Heart left ventricle (tissue), 16 donors: ENCODE data around the gene RPUSD2. TPM values are rescaled to one million over a fixed set of nuclear protein-coding genes. Genes with fewer than 3 reads are reported as not detected.

Experiments
- ATAC-seq, 4 donors: fragments of 200-7000 bp; cut with Tn5 transposase; one replicate each; pipeline ENCODE4 v1.9.1; 2020 to 2022; ENCODE audit warnings: moderate library complexity in 4 of 4, mild to moderate bottlenecking in 3 of 4, moderate number of reproducible peaks in 1 of 4
- DNase-seq, 5 donors: peaks; one replicate each; pipeline ENCODE4 v3.0.0-alpha.2; 2020
- H3K27ac ChIP-seq, 12 donors: fragments of 200-600 bp; sonication (generic) in 4 of 12; one replicate each; pipeline versions ENCODE4 v1.5.0 to v1.8.0; 2016 to 2022; ENCODE audit warnings: mild to moderate bottlenecking in 2 of 12
- H3K27me3 ChIP-seq, 9 donors: fragments of 200-600 bp; sonication (generic) in 2 of 9; one replicate each; pipeline versions ENCODE4 v1.5.1 to v1.8.0; 2016 to 2022; ENCODE audit warnings: mild to moderate bottlenecking in 3 of 9
- H3K36me3 ChIP-seq, 9 donors: fragments of 200-600 bp; sonication (generic) in 2 of 9; one replicate each; pipeline versions ENCODE4 v1.5.0 to v1.8.0; 2018 to 2022; ENCODE audit warnings: mild to moderate bottlenecking in 2 of 9
- H3K4me1 ChIP-seq, 12 donors: fragments of 200-600 bp; sonication (generic) in 4 of 12; one replicate each; pipeline versions ENCODE4 v1.5.0 to v1.8.0; 2016 to 2022; ENCODE audit warnings: mild to moderate bottlenecking in 3 of 12
- H3K4me3 ChIP-seq, 12 donors: fragments of 200-600 bp; sonication (generic) in 4 of 12; one replicate each; pipeline versions ENCODE4 v1.5.0 to v1.8.0; 2017 to 2022; ENCODE audit warnings: mild to moderate bottlenecking in 9 of 12, moderate library complexity in 4 of 12
- H3K9me3 ChIP-seq, 12 donors: fragments of 200-600 bp; sonication (generic) in 4 of 12; one replicate each; pipeline versions ENCODE4 v1.5.0 to v1.8.0; 2016 to 2022; ENCODE audit warnings: mild to moderate bottlenecking in 1 of 12
- CTCF ChIP-seq, 12 donors: fragments of 200-600 bp; sonication (generic) in 4 of 12; IDR thresholded peaks; one replicate each; pipeline versions ENCODE4 v1.5.0 to v1.8.0; 2018 to 2022; ENCODE audit warnings: antibody characterized with exemption in 12 of 12, mild to moderate bottlenecking in 5 of 12
- POLR2A ChIP-seq, 2 donors: fragments of 450-650 bp; IDR thresholded peaks; one replicate each; pipeline ENCODE4 v1.6.1; 2017; ENCODE audit warnings: antibody characterized with exemption in 2 of 2, mild to moderate bottlenecking in 2 of 2, moderate library complexity in 2 of 2
- WGBS, 4 donors: extraction: QIAGEN DNeasy Blood & Tissue Kit in 2 of 4; methylation state at CpG; one replicate each; pipeline versions ENCODE4 v1.1.5 to v1.1.7; 2013 to 2018; 5-methylcytosine and 5-hydroxymethylcytosine counted together
- intact Hi-C, 10 donors: fragments of 100-400 bp; cut with DNase I; formaldehyde crosslinking; loops; one replicate each; pipeline versions ENCODE4 v1.11.1 to v1.14.2; 2022
- polyA plus RNA-seq, 2 donors: library from polyadenylated mRNA; stranded (reverse); fragments of 200-250 nt; gene quantifications; one replicate each; pipeline ENCODE4 v1.2.3, GENCODE V29; 2013
- total RNA-seq, 9 donors: library from RNA; depleted of rRNA in 2 of 9; stranded (reverse); fragments of >200 nt in 2 of 9; fragmentation: NEBNext Ultra II Directional in 3 of 9; extraction: Animal tissue kit (Norgen Biotek cat#: 25700) in 3 of 9; gene quantifications; one replicate each; pipeline versions ENCODE4 v1.1.0 to v1.2.4, GENCODE V29; 2016 to 2023
- donor health status: ischemic (EF 13 %, LVEDD 7.1; RV severe dilation, severe dysfunction).
- donor health status: healthy with polysubstance abuse.
- donor health status: DM: no; HTN: yes; CAD: no.
- donor health status: DM: no; HTN: no; CAD: no.
- donor health status: ischemic (EF 25% LVEDD 6.9; RV normal size, moderate dysfunction).
- donor health status: ischemic (EF 25% LVEDD 5.7; RV mildly dilated, moderate dysfunction).
- donor health status: healthy.
- donor health status: DM: yes; HTN: yes; CAD: no.
- donor health status: ischemic (EF 35%, LVEDD 5.7; RV mildly dilated, moderate dysfunction).
- donor health status: nonischemic (EF 11% LVEDD 7.7; RV severe dilation, severe dysfunction).
- donor health status: DM: yes; HTN: yes; CAD: no.
- donor health status: PGD.
- donor health status: ischemic (EF 29% LVEDD 5.4; RV normal size, mild dysfunction).
- donor health status: nonischemic (EF 23%, LVEDD 6.1; RV moderate dilation, normal function).

Gene RPUSD2
- total and polyA plus RNA-seq, 11 donors, result 5.8 to 11.0 (median 9.0) TPM

DNA sequence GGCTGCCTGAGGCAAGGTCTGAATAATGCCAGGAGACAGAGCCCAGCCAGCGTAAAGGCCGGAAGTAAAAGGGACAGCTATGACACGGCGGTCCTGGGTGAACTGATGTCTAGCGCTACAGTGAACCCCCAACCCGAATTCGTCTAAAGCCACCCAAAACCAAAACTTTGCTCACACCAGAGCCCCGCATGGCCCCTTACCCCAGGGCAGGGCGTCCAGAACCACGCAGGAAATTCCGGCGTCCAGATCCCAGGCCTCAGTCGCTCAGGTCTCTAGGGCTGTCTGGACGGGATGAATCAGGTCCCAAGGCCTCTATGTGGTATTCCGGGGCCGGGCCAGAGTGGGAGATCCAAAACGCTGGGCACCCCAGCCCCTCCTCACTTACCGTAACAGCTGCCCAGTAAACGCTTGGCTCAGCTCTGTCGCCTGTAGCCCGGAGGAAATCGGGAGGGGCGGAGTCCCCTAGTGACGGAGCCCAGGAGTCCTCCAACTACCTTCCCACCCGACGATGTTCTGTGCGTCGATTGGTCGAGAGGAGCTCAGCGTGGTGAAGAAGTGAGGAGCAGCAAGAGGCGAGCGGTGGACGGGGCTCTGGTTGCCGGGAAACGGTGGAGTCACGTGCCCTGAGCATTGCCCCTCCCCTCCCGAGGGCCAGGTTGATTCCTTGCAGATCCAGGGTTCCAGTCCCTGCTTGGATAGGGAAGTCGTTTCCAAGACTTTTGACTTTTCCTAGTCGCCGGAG lies 4.3 kb upstream of the RPUSD2 start, which contains the start of gene CCDC32:
CCDC32 (minus strand) TSS at position 452 of the 742 bp plus-strand sequence. CDS start 2,027 bp downstream, outside the sequence.
- intact Hi-C loops, result loop anchor here in 2 of 10 donors (5.0 to 10.0 kb wide), 2 partner anchors 47 to 50 kb away; no protein-coding TSS in a partner anchor
- Histone ChIP-seq H3K36me3 (peaks cover 0 to 30% (median 8%) of the 10 kb centered on the region in 9 donors), H3K4me1 (peaks cover 0 to 46% (median 19%) of the 10 kb centered on the region in 12 donors), H3K4me3 (peak within 1 kb of the TSS; percentile 58 to 97 (median 84)), H3K27me3 (no peaks in the 10 kb centered on the region), H3K9me3 (no peaks in the 10 kb centered on the region), H3K27ac (peak within 1 kb of the TSS; percentile 76 to 99 (median 93))
- TF ChIP-seq CTCF (IDR thresholded peaks at IDR 0.05) (peak in 1 of 12 donors; percentile 17), POLR2A (IDR thresholded peaks at IDR 0.05) (peak in 1 of 2 donors; percentile 88)
- ATAC-seq, result peak; percentile 98 to 99 (median 98)
- 0% methylated on average over 37 to 40 of the region's 40 CpGs for WGBS, 4 donors
- peak; percentile 97 to 99 (median 98) for DNase-seq

- Histone ChIP-seq H3K4me1 (peaks cover 0 to 51% (median 25%) of the 10 kb centered on the region in 12 donors), H3K9me3 (no peaks in the 10 kb centered on the region), H3K36me3 (peaks cover 0 to 22% (median 8%) of the 10 kb centered on the region in 9 donors), H3K4me3 (peak overlapping the region; percentile 58 to 97 (median 84)), H3K27ac (peak overlapping the region in 11 of 12 donors; percentile 31 to 99 (median 93)), H3K27me3 (no peaks in the 10 kb centered on the region)
- TF ChIP-seq POLR2A (IDR thresholded peaks at IDR 0.05), result no peak
- TF ChIP-seq CTCF (IDR thresholded peaks at IDR 0.05), result no peak
- no peak for ATAC-seq
- 46 to 57% (median 50%) methylated on average over 19 to 20 of the region's 20 CpGs for WGBS, 4 donors
- DNase-seq, result no peak
- intact Hi-C loops, result loop anchor here in 1 of 10 donors (10.0 kb wide), 1 partner anchor 51 kb away; no protein-coding TSS in a partner anchor
These were observed 3.5 kb upstream of the RPUSD2 start for GRCh38 chr15:40565333-40566238.

GRCh38 chr15:40567111-40567510 lies 2.0 kb upstream of the RPUSD2 start:
- TF ChIP-seq CTCF (IDR thresholded peaks at IDR 0.05) (no peak), POLR2A (IDR thresholded peaks at IDR 0.05) (no peak)
- no peaks in the 10 kb centered on the region for H3K27me3 ChIP-seq
- WGBS, 4 donors, result 24 to 49% (median 30%) methylated on average over 6 to 7 of the region's 7 CpGs
- no peak overlapping the region for H3K4me3 ChIP-seq
- H3K4me1 ChIP-seq, result peaks cover 0 to 45% (median 27%) of the 10 kb centered on the region in 12 donors
- no peak overlapping the region for H3K27ac ChIP-seq
- H3K36me3 ChIP-seq, result peaks cover 0 to 16% (median 9%) of the 10 kb centered on the region in 9 donors
- no peak for DNase-seq
- H3K9me3 ChIP-seq, result no peaks in the 10 kb centered on the region
- intact Hi-C loops, result loop anchor here in 1 of 10 donors (10.0 kb wide), 1 partner anchor 52 kb away; no protein-coding TSS in a partner anchor
- ATAC-seq, result no peak
